ENCODE results near the gene MBP.

The MBP gene

GRCh38 chr18:77087393-77088141, 45.0 kb downstream of the MBP start:
- 48 to 61% methylated on average over 35 to 38 of the region's 55 CpGs for WGBS, 2 experiments (ENCODE audit: insufficient coverage in 2 of 2)
- Histone ChIP-seq H3K4me3 (ENCODE audit: extremely low read depth, insufficient read depth, low read length, poor library complexity, severe bottlenecking) (peak overlapping the region; percentile 27), H3K36me3 (ENCODE audit: control insufficient read depth, insufficient read depth, low read length) (no peaks in the 10 kb centered on the region), H3K27ac (ENCODE audit: low read depth, low read length, severe bottlenecking) (no peak overlapping the region), H3K4me1 (ENCODE audit: control insufficient read depth, insufficient read depth, low read length, poor library complexity, severe bottlenecking) (peaks cover 13% of the 10 kb centered on the region), H3K9me3 (ENCODE audit: control insufficient read depth, low read length) (no peaks in the 10 kb centered on the region)

- 4 to 20% methylated on average over 15 to 20 of the region's 25 CpGs for WGBS, 2 experiments (ENCODE audit: insufficient coverage in 2 of 2)
- H3K4me3 ChIP-seq (ENCODE audit: extremely low read depth, insufficient read depth, low read length, poor library complexity, severe bottlenecking) = peak overlapping the region; percentile 27
- peaks cover 13% of the 10 kb centered on the region for H3K4me1 ChIP-seq (ENCODE audit: control insufficient read depth, insufficient read depth, low read length, poor library complexity, severe bottlenecking)
- H3K36me3 ChIP-seq (ENCODE audit: control insufficient read depth, insufficient read depth, low read length) = no peaks in the 10 kb centered on the region
- H3K9me3 ChIP-seq (ENCODE audit: control insufficient read depth, low read length) = no peaks in the 10 kb centered on the region
- no peak overlapping the region for H3K27ac ChIP-seq (ENCODE audit: low read depth, low read length, severe bottlenecking)
These were observed 45.8 kb downstream of the MBP start for GRCh38 chr18:77086656-77087392.

GRCh38 chr18:77086034-77086433, 46.5 kb downstream of the MBP start:
- H3K4me3 ChIP-seq (ENCODE audit: extremely low read depth, insufficient read depth, low read length, poor library complexity, severe bottlenecking) = no peak overlapping the region
- WGBS, 2 experiments (ENCODE audit: insufficient coverage in 2 of 2) = 93 to 100% methylated on average over 3 of the region's 3 CpGs
- peaks cover 13% of the 10 kb centered on the region for H3K4me1 ChIP-seq (ENCODE audit: control insufficient read depth, insufficient read depth, low read length, poor library complexity, severe bottlenecking)
- H3K36me3 ChIP-seq (ENCODE audit: control insufficient read depth, insufficient read depth, low read length) = no peaks in the 10 kb centered on the region
- H3K9me3 ChIP-seq (ENCODE audit: control insufficient read depth, low read length) = no peaks in the 10 kb centered on the region
- H3K27ac ChIP-seq (ENCODE audit: low read depth, low read length, severe bottlenecking) = no peak overlapping the region

GRCh38 chr18:77084688-77085035, 47.9 kb downstream of the MBP start:
- no peak overlapping the region for H3K4me3 ChIP-seq (ENCODE audit: extremely low read depth, insufficient read depth, low read length, poor library complexity, severe bottlenecking)
- H3K27ac ChIP-seq (ENCODE audit: low read depth, low read length, severe bottlenecking) = no peak overlapping the region
- peaks cover 13% of the 10 kb centered on the region for H3K4me1 ChIP-seq (ENCODE audit: control insufficient read depth, insufficient read depth, low read length, poor library complexity, severe bottlenecking)
- H3K36me3 ChIP-seq (ENCODE audit: control insufficient read depth, insufficient read depth, low read length) = no peaks in the 10 kb centered on the region
- H3K9me3 ChIP-seq (ENCODE audit: control insufficient read depth, low read length) = no peaks in the 10 kb centered on the region
- WGBS, 2 experiments (ENCODE audit: insufficient coverage in 2 of 2) = 60% methylated on average over 1 of the region's 1 CpG; no CpG with 5 or more reads in 1 of the 2 experiments

GRCh38 chr18:77082316-77082955, 50.1 kb downstream of the MBP start:
- H3K27ac ChIP-seq (ENCODE audit: low read depth, low read length, severe bottlenecking) = no peak overlapping the region
- H3K9me3 ChIP-seq (ENCODE audit: control insufficient read depth, low read length) = no peaks in the 10 kb centered on the region
- H3K4me3 ChIP-seq (ENCODE audit: extremely low read depth, insufficient read depth, low read length, poor library complexity, severe bottlenecking) = no peak overlapping the region
- WGBS, 2 experiments (ENCODE audit: insufficient coverage in 2 of 2) = 95 to 96% methylated on average over 6 to 9 of the region's 9 CpGs
- no peaks in the 10 kb centered on the region for H3K36me3 ChIP-seq (ENCODE audit: control insufficient read depth, insufficient read depth, low read length)
- H3K4me1 ChIP-seq (ENCODE audit: control insufficient read depth, insufficient read depth, low read length, poor library complexity, severe bottlenecking) = peaks cover 13% of the 10 kb centered on the region

- Histone ChIP-seq H3K27ac (ENCODE audit: low read depth, low read length, severe bottlenecking) (no peak overlapping the region), H3K4me3 (ENCODE audit: extremely low read depth, insufficient read depth, low read length, poor library complexity, severe bottlenecking) (no peak overlapping the region), H3K4me1 (ENCODE audit: control insufficient read depth, insufficient read depth, low read length, poor library complexity, severe bottlenecking) (peaks cover 5% of the 10 kb centered on the region), H3K36me3 (ENCODE audit: control insufficient read depth, insufficient read depth, low read length) (no peaks in the 10 kb centered on the region), H3K9me3 (ENCODE audit: control insufficient read depth, low read length) (no peaks in the 10 kb centered on the region)
- 100% methylated on average over 2 of the region's 2 CpGs; no CpG with 5 or more reads in 1 of the 2 experiments for WGBS, 2 experiments (ENCODE audit: insufficient coverage in 2 of 2)
These were observed 51.2 kb downstream of the MBP start for GRCh38 chr18:77081390-77081778.

GRCh38 chr18:77079954-77080682, 52.5 kb downstream of the MBP start:
- Histone ChIP-seq H3K4me3 (ENCODE audit: extremely low read depth, insufficient read depth, low read length, poor library complexity, severe bottlenecking) (no peak overlapping the region), H3K4me1 (ENCODE audit: control insufficient read depth, insufficient read depth, low read length, poor library complexity, severe bottlenecking) (peaks cover 3% of the 10 kb centered on the region), H3K27ac (ENCODE audit: low read depth, low read length, severe bottlenecking) (no peak overlapping the region), H3K9me3 (ENCODE audit: control insufficient read depth, low read length) (no peaks in the 10 kb centered on the region), H3K36me3 (ENCODE audit: control insufficient read depth, insufficient read depth, low read length) (no peaks in the 10 kb centered on the region)
- 84 to 87% methylated on average over 4 to 9 of the region's 12 CpGs for WGBS, 2 experiments (ENCODE audit: insufficient coverage in 2 of 2)

- H3K4me3 ChIP-seq (ENCODE audit: extremely low read depth, insufficient read depth, low read length, poor library complexity, severe bottlenecking) = no peak overlapping the region
- no peak overlapping the region for H3K27ac ChIP-seq (ENCODE audit: low read depth, low read length, severe bottlenecking)
- peaks cover 3% of the 10 kb centered on the region for H3K4me1 ChIP-seq (ENCODE audit: control insufficient read depth, insufficient read depth, low read length, poor library complexity, severe bottlenecking)
- H3K36me3 ChIP-seq (ENCODE audit: control insufficient read depth, insufficient read depth, low read length) = no peaks in the 10 kb centered on the region
- no peaks in the 10 kb centered on the region for H3K9me3 ChIP-seq (ENCODE audit: control insufficient read depth, low read length)
- 80 to 84% methylated on average over 5 to 6 of the region's 6 CpGs for WGBS, 2 experiments (ENCODE audit: insufficient coverage in 2 of 2)
These were observed 53.5 kb downstream of the MBP start for GRCh38 chr18:77079088-77079487.

GRCh38 chr18:77078690-77079070, 53.9 kb downstream of the MBP start:
- no peak overlapping the region for H3K27ac ChIP-seq (ENCODE audit: low read depth, low read length, severe bottlenecking)
- no peaks in the 10 kb centered on the region for H3K36me3 ChIP-seq (ENCODE audit: control insufficient read depth, insufficient read depth, low read length)
- H3K9me3 ChIP-seq (ENCODE audit: control insufficient read depth, low read length) = no peaks in the 10 kb centered on the region
- peaks cover 3% of the 10 kb centered on the region for H3K4me1 ChIP-seq (ENCODE audit: control insufficient read depth, insufficient read depth, low read length, poor library complexity, severe bottlenecking)
- WGBS, 2 experiments (ENCODE audit: insufficient coverage in 2 of 2) = 90 to 96% methylated on average over 3 to 5 of the region's 5 CpGs
- no peak overlapping the region for H3K4me3 ChIP-seq (ENCODE audit: extremely low read depth, insufficient read depth, low read length, poor library complexity, severe bottlenecking)

GRCh38 chr18:77077941-77078689, 54.5 kb downstream of the MBP start:
- H3K36me3 ChIP-seq (ENCODE audit: control insufficient read depth, insufficient read depth, low read length) = no peaks in the 10 kb centered on the region
- no peaks in the 10 kb centered on the region for H3K9me3 ChIP-seq (ENCODE audit: control insufficient read depth, low read length)
- 82 to 87% methylated on average over 9 to 12 of the region's 16 CpGs for WGBS, 2 experiments (ENCODE audit: insufficient coverage in 2 of 2)

More at GRCh38 chr18:77077941-77078689, 54.5 kb downstream of the MBP start:
- Histone ChIP-seq H3K4me3 (ENCODE audit: extremely low read depth, insufficient read depth, low read length, poor library complexity, severe bottlenecking) (no peak overlapping the region), H3K4me1 (ENCODE audit: control insufficient read depth, insufficient read depth, low read length, poor library complexity, severe bottlenecking) (peaks cover 6% of the 10 kb centered on the region), H3K27ac (ENCODE audit: low read depth, low read length, severe bottlenecking) (no peak overlapping the region)

Data from mesodermal cell (in vitro differentiated cells).